MCF 10A (cell line): Measurements from ENCODE around the gene GUK1. TPM values are rescaled to one million over a fixed set of nuclear protein-coding genes. Genes with fewer than 3 reads are reported as not detected.

ENCODE experiments used
- BruUV-seq: library from RNA; stranded (reverse); fragments of 400-500 nt; replicated peaks from 2 replicates; lab custom pipeline; 2021; lab: Mats Ljungman, UMichigan
- CTCF ChIA-PET: fragments of 300-600 bp; sonication (Branson Sonifier 250); formaldehyde crosslinking; extraction: SDS; loops from one replicate; lab custom pipeline; 2021; ENCODE audit warnings: antibody characterized with exemption, inconsistent platforms; lab: Yijun Ruan, JAX
- POLR2A ChIA-PET: fragments of 300-600, 350-650 bp; sonication (Branson Sonifier 250); formaldehyde crosslinking; extraction: SDS; loops from one replicate; lab custom pipeline; 2020; ENCODE audit warnings: antibody characterized with exemption, inconsistent platforms; lab: Yijun Ruan, JAX
- DNase-seq: peaks from one replicate; pipeline ENCODE4 v3.0.0-alpha.2; 2018; ENCODE audit not compliant: unreplicated experiment
- H3K27ac Mint-ChIP-seq: one replicate; pipeline ENCODE4 v1.8.0; 2022; ENCODE audit warnings: mild to moderate bottlenecking, low read depth, mixed read lengths; ENCODE audit not compliant: unreplicated experiment
- H3K27me3 Mint-ChIP-seq: one replicate; pipeline ENCODE4 v1.8.0; 2022; ENCODE audit warnings: mixed read lengths; ENCODE audit not compliant: insufficient read depth, unreplicated experiment
- H3K36me3 Mint-ChIP-seq: one replicate; pipeline ENCODE4 v1.8.0; 2022; ENCODE audit warnings: mild to moderate bottlenecking, moderate library complexity, mixed read lengths; ENCODE audit not compliant: insufficient read depth, unreplicated experiment
- H3K4me1 Mint-ChIP-seq: one replicate; pipeline ENCODE4 v1.8.0; 2022; ENCODE audit warnings: mixed read lengths; ENCODE audit not compliant: insufficient read depth, unreplicated experiment
- H3K4me3 Mint-ChIP-seq: one replicate; pipeline ENCODE4 v1.8.0; 2022; ENCODE audit warnings: mild to moderate bottlenecking, moderate library complexity, mixed read lengths; ENCODE audit not compliant: unreplicated experiment
- H3K9me3 Mint-ChIP-seq: one replicate; pipeline ENCODE4 v1.8.0; 2022; ENCODE audit warnings: mixed read lengths; ENCODE audit not compliant: unreplicated experiment
- intact Hi-C: fragments of 100-400 bp; cut with micrococcal nuclease; formaldehyde crosslinking; loops from 2 replicates; pipeline ENCODE4 v1.14.1; 2022
- total RNA-seq: library from RNA; stranded (reverse); gene quantifications from 2 replicates; pipeline ENCODE4 v1.2.3, GENCODE V29; 2022
- TF ChIP-seq, protein P1 (sequence below): fragments of 200-600 bp; IDR thresholded peaks from one replicate; pipeline ENCODE4 v1.8.0; 2022; ENCODE audit warnings: antibody characterized with exemption, mild to moderate bottlenecking; ENCODE audit not compliant: unreplicated experiment

Gene GUK1
- total RNA-seq, 1 experiment from 2014 or later = 495 TPM

DNA sequence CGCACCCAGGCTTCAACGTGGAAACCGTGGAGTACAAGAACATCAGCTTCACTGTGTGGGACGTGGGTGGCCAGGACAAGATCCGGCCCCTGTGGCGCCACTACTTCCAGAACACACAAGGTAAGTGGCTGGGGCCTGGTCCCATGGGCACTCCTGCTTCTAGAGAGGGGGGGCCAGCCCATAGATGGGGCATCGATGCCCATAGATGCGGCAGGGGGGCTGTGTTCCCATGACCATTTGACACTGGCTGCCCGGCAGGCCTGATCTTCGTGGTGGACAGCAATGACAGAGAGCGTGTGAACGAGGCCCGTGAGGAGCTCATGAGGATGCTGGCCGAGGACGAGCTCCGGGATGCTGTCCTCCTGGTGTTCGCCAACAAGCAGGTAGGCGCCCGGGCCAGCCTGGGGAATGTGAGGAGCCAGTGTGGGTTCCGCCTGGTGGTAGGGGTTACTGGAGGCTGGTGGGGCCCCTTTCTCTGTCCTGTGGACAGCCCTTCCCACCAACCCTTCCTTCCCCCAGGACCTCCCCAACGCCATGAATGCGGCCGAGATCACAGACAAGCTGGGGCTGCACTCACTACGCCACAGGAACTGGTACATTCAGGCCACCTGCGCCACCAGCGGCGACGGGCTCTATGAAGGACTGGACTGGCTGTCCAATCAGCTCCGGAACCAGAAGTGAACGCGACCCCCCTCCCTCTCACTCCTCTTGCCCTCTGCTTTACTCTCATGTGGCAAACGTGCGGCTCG, 42.6 kb upstream of the GUK1 start:
- BruUV-seq = no TSS peak
- H3K4me1 Mint-ChIP-seq = peaks cover 40% of the 10 kb centered on the region
- POLR2A ChIA-PET = interaction anchor here (0.6 to 5.6 kb wide), 5 partner anchors 9 to 874 kb away, joined by 3 to 56 read pairs (median 4); partner anchors contain the start of gene MRPL55

DNA sequence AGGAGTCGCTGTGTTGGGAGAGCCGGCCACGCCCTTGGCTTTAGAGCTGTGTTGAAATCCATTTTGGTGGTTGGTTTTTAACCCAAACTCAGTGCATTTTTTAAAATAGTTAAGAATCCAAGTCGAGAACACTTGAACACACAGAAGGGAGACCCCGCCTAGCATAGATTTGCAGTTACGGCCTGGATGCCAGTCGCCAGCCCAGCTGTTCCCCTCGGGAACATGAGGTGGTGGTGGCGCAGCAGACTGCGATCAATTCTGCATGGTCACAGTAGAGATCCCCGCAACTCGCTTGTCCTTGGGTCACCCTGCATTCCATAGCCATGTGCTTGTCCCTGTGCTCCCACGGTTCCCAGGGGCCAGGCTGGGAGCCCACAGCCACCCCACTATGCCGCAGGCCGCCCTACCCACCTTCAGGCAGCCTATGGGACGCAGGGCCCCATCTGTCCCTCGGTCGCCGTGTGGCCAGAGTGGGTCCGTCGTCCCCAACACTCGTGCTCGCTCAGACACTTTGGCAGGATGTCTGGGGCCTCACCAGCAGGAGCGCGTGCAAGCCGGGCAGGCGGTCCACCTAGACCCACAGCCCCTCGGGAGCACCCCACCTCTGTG, 41.7 kb upstream of the GUK1 start:
- H3K36me3 Mint-ChIP-seq = peaks cover 87% of the 10 kb centered on the region

More for the DNA sequence above, 42.6 kb upstream of the GUK1 start:
- DNase-seq = no peak
- CTCF ChIA-PET = interaction anchor here (0.6 to 4.0 kb wide), 8 partner anchors 8 to 657 kb away, joined by 3 to 26 read pairs (median 4); no protein-coding TSS in a partner anchor
- Mint-ChIP-seq H3K27ac (no peak overlapping the region), H3K4me3 (no peak overlapping the region), H3K9me3 (peaks cover 18% of the 10 kb centered on the region), H3K36me3 (peaks cover 90% of the 10 kb centered on the region), H3K27me3 (no peaks in the 10 kb centered on the region)
- TF ChIP-seq, protein P1, sequence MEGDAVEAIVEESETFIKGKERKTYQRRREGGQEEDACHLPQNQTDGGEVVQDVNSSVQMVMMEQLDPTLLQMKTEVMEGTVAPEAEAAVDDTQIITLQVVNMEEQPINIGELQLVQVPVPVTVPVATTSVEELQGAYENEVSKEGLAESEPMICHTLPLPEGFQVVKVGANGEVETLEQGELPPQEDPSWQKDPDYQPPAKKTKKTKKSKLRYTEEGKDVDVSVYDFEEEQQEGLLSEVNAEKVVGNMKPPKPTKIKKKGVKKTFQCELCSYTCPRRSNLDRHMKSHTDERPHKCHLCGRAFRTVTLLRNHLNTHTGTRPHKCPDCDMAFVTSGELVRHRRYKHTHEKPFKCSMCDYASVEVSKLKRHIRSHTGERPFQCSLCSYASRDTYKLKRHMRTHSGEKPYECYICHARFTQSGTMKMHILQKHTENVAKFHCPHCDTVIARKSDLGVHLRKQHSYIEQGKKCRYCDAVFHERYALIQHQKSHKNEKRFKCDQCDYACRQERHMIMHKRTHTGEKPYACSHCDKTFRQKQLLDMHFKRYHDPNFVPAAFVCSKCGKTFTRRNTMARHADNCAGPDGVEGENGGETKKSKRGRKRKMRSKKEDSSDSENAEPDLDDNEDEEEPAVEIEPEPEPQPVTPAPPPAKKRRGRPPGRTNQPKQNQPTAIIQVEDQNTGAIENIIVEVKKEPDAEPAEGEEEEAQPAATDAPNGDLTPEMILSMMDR = no peak
- intact Hi-C loops = no loop called here

DNA sequence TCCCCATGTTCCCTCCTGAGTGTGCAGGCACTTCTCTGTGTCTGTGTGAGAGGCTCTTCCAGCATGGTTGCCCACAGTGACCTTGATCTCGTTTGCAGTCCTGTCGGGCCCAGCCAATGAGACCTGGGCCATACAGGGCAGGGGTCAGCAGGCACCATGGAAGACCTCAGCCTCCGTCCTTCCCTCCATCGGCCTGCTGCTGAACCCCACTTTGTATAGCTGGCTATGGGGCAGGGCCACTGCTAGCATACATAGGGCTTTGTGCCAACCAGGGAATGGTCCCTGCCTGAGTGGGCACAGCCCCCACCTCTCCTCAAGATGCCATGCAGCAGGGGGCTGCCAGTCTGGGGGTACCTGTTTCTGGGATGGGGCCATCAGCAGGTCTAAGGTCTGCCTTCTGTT, 40.7 kb upstream of the GUK1 start:
- ChIA-PET POLR2A (interaction anchor here (0.6 to 5.6 kb wide), 9 partner anchors 10 to 359 kb away, joined by 3 to 56 read pairs (median 7); partner anchors contain the start of genes ARF1 and MRPL55), CTCF (interaction anchor here (0.9 to 4.0 kb wide), 5 partner anchors 10 to 101 kb away, joined by 4 to 26 read pairs (median 12); partner anchors contain the start of gene ARF1)
- Mint-ChIP-seq H3K27me3 (no peaks in the 10 kb centered on the region), H3K9me3 (peaks cover 16% of the 10 kb centered on the region), H3K4me1 (peaks cover 43% of the 10 kb centered on the region), H3K4me3 (no peak overlapping the region), H3K27ac (no peak overlapping the region), H3K36me3 (peaks cover 80% of the 10 kb centered on the region)
- DNase-seq = no peak
- TF ChIP-seq, protein P1 = no peak
- no TSS peak for BruUV-seq
- intact Hi-C loops = no loop called here

More for the DNA sequence above, 41.7 kb upstream of the GUK1 start:
- Mint-ChIP-seq H3K4me3 (no peak overlapping the region), H3K4me1 (peaks cover 40% of the 10 kb centered on the region), H3K27ac (no peak overlapping the region), H3K9me3 (peaks cover 18% of the 10 kb centered on the region), H3K27me3 (no peaks in the 10 kb centered on the region)
- BruUV-seq = TSS peak; percentile 65
- TF ChIP-seq, protein P1 = no peak
- intact Hi-C loops = no loop called here
- ChIA-PET POLR2A (interaction anchor here (0.6 to 5.6 kb wide), 6 partner anchors 10 to 565 kb away, joined by 3 to 56 read pairs (median 10); partner anchors contain the start of genes ARF1 and MRPL55), CTCF (interaction anchor here (0.9 to 4.0 kb wide), 6 partner anchors 9 to 100 kb away, joined by 3 to 26 read pairs (median 6); no protein-coding TSS in a partner anchor)
- no peak for DNase-seq
